OCI-LY1 (cell line): ENCODE results near the gene GPR139.

ENCODE experiments used
- CTCF ChIP-seq: fragments of 200-600 bp; sonication (generic), shearing (Covaris generic); IDR thresholded peaks from 2 replicates; pipeline ENCODE4 v1.5.1; 2017; ENCODE audit warnings: mild to moderate bottlenecking, antibody characterized with exemption, low read length, moderate library complexity, mixed read lengths
- EZH2 ChIP-seq: fragments of 200-600 bp; sonication (generic), shearing (Covaris generic); IDR thresholded peaks from 2 replicates; pipeline ENCODE4 v1.8.0; 2017; ENCODE audit warnings: borderline replicate concordance, mixed run types, mild to moderate bottlenecking, antibody characterized with exemption, low read length, moderate library complexity, mixed read lengths

GRCh38 chr16:20114356-20114755, 40.7 kb upstream of the GPR139 start:
- TF ChIP-seq CTCF = no peak
- TF ChIP-seq EZH2 = no peak
